HT-29 (cell line): ENCODE measurements around the gene RNF144A. TPM values are rescaled to one million over a fixed set of nuclear protein-coding genes. Genes with fewer than 3 reads are reported as not detected.
"Not testable (repeated sequence)": the region's sequence is repeated elsewhere in the genome, so short reads cannot be mapped to it uniquely, and the experiment has no call there.

Experiments
- DNase-seq: peaks from one replicate; pipeline ENCODE4 v3.0.0-alpha.2; 2015; ENCODE audit warnings: low spot score
- total RNA-seq: library from RNA; depleted of rRNA; stranded (reverse); fragments of >200 nt; shearing (Covaris generic); gene quantifications from 2 replicates; pipeline ENCODE4 v1.2.3, GENCODE V29; 2014

RNF144A gene
- total RNA-seq, 1 experiment from 2014 or later: 0.10 TPM

GRCh38 chr2:6929196-6929819 lies 12.1 kb downstream of the RNF144A start:
- no peak for DNase-seq

- DNase-seq: no peak
Observed at GRCh38 chr2:6930923-6931647, 13.9 kb downstream of the RNF144A start.

- no peak for DNase-seq
Observed at GRCh38 chr2:6931753-6932152, 14.5 kb downstream of the RNF144A start.

- no peak for DNase-seq
Observed at GRCh38 chr2:6932206-6932605, 15.0 kb downstream of the RNF144A start.

- DNase-seq: no peak
Observed at GRCh38 chr2:6932828-6933227, 15.6 kb downstream of the RNF144A start.

- DNase-seq: no peak
Observed at GRCh38 chr2:6933911-6934310, 16.7 kb downstream of the RNF144A start.

GRCh38 chr2:6934345-6934744 lies 17.1 kb downstream of the RNF144A start:
- no peak for DNase-seq

GRCh38 chr2:6934758-6935651 lies 17.8 kb downstream of the RNF144A start:
- DNase-seq: no peak

GRCh38 chr2:6935652-6936020 lies 18.4 kb downstream of the RNF144A start:
- not testable (repeated sequence) for DNase-seq

- no peak for DNase-seq
Observed at GRCh38 chr2:6937157-6937556, 19.9 kb downstream of the RNF144A start.

- no peak for DNase-seq
Observed at GRCh38 chr2:6937582-6937981, 20.4 kb downstream of the RNF144A start.

GRCh38 chr2:6939071-6939470 lies 21.9 kb downstream of the RNF144A start:
- DNase-seq: no peak

GRCh38 chr2:6940820-6941219 lies 23.6 kb downstream of the RNF144A start:
- DNase-seq: no peak

- no peak for DNase-seq
Observed at GRCh38 chr2:6941299-6942046, 24.3 kb downstream of the RNF144A start.

GRCh38 chr2:6942848-6943247 lies 25.6 kb downstream of the RNF144A start:
- no peak for DNase-seq

GRCh38 chr2:6943523-6943922 lies 26.3 kb downstream of the RNF144A start:
- no peak for DNase-seq

GRCh38 chr2:6943971-6944370 lies 26.8 kb downstream of the RNF144A start:
- no peak for DNase-seq

GRCh38 chr2:6944555-6944954 lies 27.3 kb downstream of the RNF144A start:
- DNase-seq: no peak

- no peak for DNase-seq
Observed at GRCh38 chr2:6945087-6945813, 28.0 kb downstream of the RNF144A start.

GRCh38 chr2:6945821-6946220 lies 28.6 kb downstream of the RNF144A start:
- DNase-seq: no peak

- no peak for DNase-seq
Observed at GRCh38 chr2:6946722-6947121, 29.5 kb downstream of the RNF144A start.
